ENCODE results near the gene TBC1D14. TPM values are rescaled to one million over a fixed set of nuclear protein-coding genes. Genes with fewer than 3 reads are reported as not detected.

Gene TBC1D14
- polyA plus RNA-seq, 3 donors: 36.3 to 44.7 (median 39.3) TPM

- peaks cover 49 to 57% of the 10 kb centered on the region in 2 donors for H3K36me3 Mint-ChIP-seq
- no peaks in the 10 kb centered on the region for H3K27me3 ChIP-seq (ENCODE audit: control insufficient read depth in 2 of 2, insufficient read depth in 2 of 2, low read length in 2 of 2)
- no peak overlapping the region for H3K4me3 Mint-ChIP-seq
- TF ChIP-seq, protein P1, sequence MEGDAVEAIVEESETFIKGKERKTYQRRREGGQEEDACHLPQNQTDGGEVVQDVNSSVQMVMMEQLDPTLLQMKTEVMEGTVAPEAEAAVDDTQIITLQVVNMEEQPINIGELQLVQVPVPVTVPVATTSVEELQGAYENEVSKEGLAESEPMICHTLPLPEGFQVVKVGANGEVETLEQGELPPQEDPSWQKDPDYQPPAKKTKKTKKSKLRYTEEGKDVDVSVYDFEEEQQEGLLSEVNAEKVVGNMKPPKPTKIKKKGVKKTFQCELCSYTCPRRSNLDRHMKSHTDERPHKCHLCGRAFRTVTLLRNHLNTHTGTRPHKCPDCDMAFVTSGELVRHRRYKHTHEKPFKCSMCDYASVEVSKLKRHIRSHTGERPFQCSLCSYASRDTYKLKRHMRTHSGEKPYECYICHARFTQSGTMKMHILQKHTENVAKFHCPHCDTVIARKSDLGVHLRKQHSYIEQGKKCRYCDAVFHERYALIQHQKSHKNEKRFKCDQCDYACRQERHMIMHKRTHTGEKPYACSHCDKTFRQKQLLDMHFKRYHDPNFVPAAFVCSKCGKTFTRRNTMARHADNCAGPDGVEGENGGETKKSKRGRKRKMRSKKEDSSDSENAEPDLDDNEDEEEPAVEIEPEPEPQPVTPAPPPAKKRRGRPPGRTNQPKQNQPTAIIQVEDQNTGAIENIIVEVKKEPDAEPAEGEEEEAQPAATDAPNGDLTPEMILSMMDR (IDR thresholded peaks at IDR 0.05): no peak
- no peaks in the 10 kb centered on the region for H3K9me3 ChIP-seq (replicated peaks in 1 of 2; ENCODE audit: control insufficient read depth in 1 of 2, insufficient read depth in 1 of 2, low read length in 2 of 2)
- no peak overlapping the region for H2AFZ ChIP-seq (ENCODE audit: insufficient read depth, low read depth, low read length, poor library complexity, severe bottlenecking)
- peaks cover 32% of the 10 kb centered on the region for H3K4me1 Mint-ChIP-seq
- no peaks in the 10 kb centered on the region for H3K9me3 Mint-ChIP-seq
- H3K27ac Mint-ChIP-seq: peak overlapping the region in 1 of 7 donors; percentile 9
- 100% methylated on average over 13 of the region's 15 CpGs for WGBS (ENCODE audit: insufficient coverage)
- H3K27ac ChIP-seq (ENCODE audit: low read depth in 1 of 2, low read length in 2 of 2): no peak overlapping the region
- no peak overlapping the region for H3K4me2 ChIP-seq (replicated peaks; ENCODE audit: extremely low read depth, low read length, poor library complexity, severe bottlenecking)
- no peak overlapping the region for H3K4me3 ChIP-seq (replicated peaks in 1 of 3; ENCODE audit: low read depth in 2 of 3, low read length in 3 of 3)
- peaks cover 97% of the 10 kb centered on the region for H4K20me1 ChIP-seq (ENCODE audit: insufficient read depth, low read length)
- no peaks in the 10 kb centered on the region for H3K27me3 Mint-ChIP-seq (ENCODE audit: low read depth in 3 of 3)
- intact Hi-C loops (cut with micrococcal nuclease): no loop called here
- peaks cover 26 to 28% of the 10 kb centered on the region in 2 donors for H3K4me1 ChIP-seq (ENCODE audit: control insufficient read depth in 1 of 2, insufficient read depth in 2 of 2, low read length in 2 of 2)
- H3K36me3 ChIP-seq (replicated peaks in 1 of 2; ENCODE audit: control insufficient read depth in 1 of 2, insufficient read depth in 2 of 2, low read length in 2 of 2): peaks cover 38 to 59% of the 10 kb centered on the region in 2 donors
- peaks cover 84% of the 10 kb centered on the region for H3K79me2 ChIP-seq (ENCODE audit: insufficient read depth, low read length)
- DNase-seq: no peak
- H3K9ac ChIP-seq (ENCODE audit: insufficient read depth, low read length, poor library complexity, severe bottlenecking): no peak overlapping the region
Observed at GRCh38 chr4:6967846-6968340, 58.3 kb downstream of the TBC1D14 start.

GRCh38 chr4:6968496-6968895 is 58.9 kb downstream of the TBC1D14 start:
- Histone ChIP-seq H3K9ac (ENCODE audit: insufficient read depth, low read length, poor library complexity, severe bottlenecking) (no peak overlapping the region), H3K79me2 (ENCODE audit: insufficient read depth, low read length) (peaks cover 84% of the 10 kb centered on the region), H3K4me3 (replicated peaks in 1 of 3; ENCODE audit: low read depth in 2 of 3, low read length in 3 of 3) (no peak overlapping the region), H2AFZ (ENCODE audit: insufficient read depth, low read depth, low read length, poor library complexity, severe bottlenecking) (no peak overlapping the region), H4K20me1 (ENCODE audit: insufficient read depth, low read length) (peaks cover 97% of the 10 kb centered on the region), H3K27ac (ENCODE audit: low read depth in 1 of 2, low read length in 2 of 2) (no peak overlapping the region), H3K9me3 (replicated peaks in 1 of 2; ENCODE audit: control insufficient read depth in 1 of 2, insufficient read depth in 1 of 2, low read length in 2 of 2) (no peaks in the 10 kb centered on the region), H3K27me3 (ENCODE audit: control insufficient read depth in 2 of 2, insufficient read depth in 2 of 2, low read length in 2 of 2) (no peaks in the 10 kb centered on the region), H3K36me3 (replicated peaks in 1 of 2; ENCODE audit: control insufficient read depth in 1 of 2, insufficient read depth in 2 of 2, low read length in 2 of 2) (peaks cover 39 to 60% of the 10 kb centered on the region in 2 donors), H3K4me1 (ENCODE audit: control insufficient read depth in 1 of 2, insufficient read depth in 2 of 2, low read length in 2 of 2) (peaks cover 20 to 22% of the 10 kb centered on the region in 2 donors), H3K4me2 (replicated peaks; ENCODE audit: extremely low read depth, low read length, poor library complexity, severe bottlenecking) (no peak overlapping the region)
- TF ChIP-seq, protein P1 (IDR thresholded peaks at IDR 0.05): no peak
- H3K27ac Mint-ChIP-seq: peak overlapping the region in 2 of 7 donors; percentile 34 to 37
- peaks cover 52 to 61% of the 10 kb centered on the region in 2 donors for H3K36me3 Mint-ChIP-seq
- peaks cover 26% of the 10 kb centered on the region for H3K4me1 Mint-ChIP-seq
- no peak overlapping the region for H3K4me3 Mint-ChIP-seq
- H3K27me3 Mint-ChIP-seq (ENCODE audit: low read depth in 3 of 3): no peaks in the 10 kb centered on the region
- intact Hi-C loops (cut with micrococcal nuclease): no loop called here
- no peak for DNase-seq
- 69% methylated on average over 11 of the region's 11 CpGs for WGBS (ENCODE audit: insufficient coverage)
- no peaks in the 10 kb centered on the region for H3K9me3 Mint-ChIP-seq

Measured in CD14-positive monocyte (primary cell).